ENCODE results near the gene CARD11.

DNA sequence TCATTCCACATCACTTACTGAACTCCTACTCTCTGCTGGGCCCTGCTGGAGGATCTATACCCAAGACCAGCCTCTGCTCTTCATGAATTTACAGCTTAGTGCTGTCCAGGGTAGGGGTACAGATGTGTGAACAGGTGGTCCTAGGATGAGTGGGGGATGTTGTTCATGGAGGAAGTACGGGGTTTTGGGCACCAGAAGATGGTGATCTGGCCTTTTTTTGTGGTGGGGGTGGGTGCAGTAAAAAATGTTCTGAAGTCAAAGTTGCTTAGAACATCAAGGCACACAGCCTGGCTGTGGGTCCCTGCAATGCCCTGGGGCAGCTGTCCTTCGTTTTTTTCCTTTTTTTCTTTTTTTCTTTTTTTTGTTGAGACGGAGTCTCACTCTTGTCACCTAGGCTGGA lies 165.4 kb downstream of the CARD11 start:
- TF ChIP-seq, protein P1, sequence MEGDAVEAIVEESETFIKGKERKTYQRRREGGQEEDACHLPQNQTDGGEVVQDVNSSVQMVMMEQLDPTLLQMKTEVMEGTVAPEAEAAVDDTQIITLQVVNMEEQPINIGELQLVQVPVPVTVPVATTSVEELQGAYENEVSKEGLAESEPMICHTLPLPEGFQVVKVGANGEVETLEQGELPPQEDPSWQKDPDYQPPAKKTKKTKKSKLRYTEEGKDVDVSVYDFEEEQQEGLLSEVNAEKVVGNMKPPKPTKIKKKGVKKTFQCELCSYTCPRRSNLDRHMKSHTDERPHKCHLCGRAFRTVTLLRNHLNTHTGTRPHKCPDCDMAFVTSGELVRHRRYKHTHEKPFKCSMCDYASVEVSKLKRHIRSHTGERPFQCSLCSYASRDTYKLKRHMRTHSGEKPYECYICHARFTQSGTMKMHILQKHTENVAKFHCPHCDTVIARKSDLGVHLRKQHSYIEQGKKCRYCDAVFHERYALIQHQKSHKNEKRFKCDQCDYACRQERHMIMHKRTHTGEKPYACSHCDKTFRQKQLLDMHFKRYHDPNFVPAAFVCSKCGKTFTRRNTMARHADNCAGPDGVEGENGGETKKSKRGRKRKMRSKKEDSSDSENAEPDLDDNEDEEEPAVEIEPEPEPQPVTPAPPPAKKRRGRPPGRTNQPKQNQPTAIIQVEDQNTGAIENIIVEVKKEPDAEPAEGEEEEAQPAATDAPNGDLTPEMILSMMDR (IDR thresholded peaks at IDR 0.05), result no peak
- no peak for TF ChIP-seq POLR2A (IDR thresholded peaks at IDR 0.05)
